Glutamatergic neuron (in vitro differentiated cells): ENCODE data around the gene DR1. TPM values are rescaled to one million over a fixed set of nuclear protein-coding genes. Genes with fewer than 3 reads are reported as not detected.

Experiments
- DNase-seq: peaks from one replicate; pipeline ENCODE4 v3.0.0; 2022
- H3K27ac Mint-ChIP-seq: one replicate; pipeline ENCODE4 v1.8.0; 2020; ENCODE audit warnings: mild to moderate bottlenecking, mixed read lengths, inconsistent platforms; ENCODE audit not compliant: unreplicated experiment
- H3K27me3 Mint-ChIP-seq: one replicate; pipeline ENCODE4 v1.8.0; 2020; ENCODE audit warnings: mild to moderate bottlenecking, moderate library complexity, mixed read lengths, inconsistent platforms; ENCODE audit not compliant: unreplicated experiment
- H3K36me3 Mint-ChIP-seq: one replicate; pipeline ENCODE4 v1.8.0; 2020; ENCODE audit warnings: mild to moderate bottlenecking, mixed read lengths, inconsistent platforms; ENCODE audit not compliant: unreplicated experiment
- H3K4me1 Mint-ChIP-seq: one replicate; pipeline ENCODE4 v1.8.0; 2020; ENCODE audit warnings: mild to moderate bottlenecking, low read depth, mixed read lengths, inconsistent platforms; ENCODE audit not compliant: unreplicated experiment
- H3K4me3 Mint-ChIP-seq: one replicate; pipeline ENCODE4 v1.8.0; 2020; ENCODE audit warnings: mild to moderate bottlenecking, mixed read lengths, inconsistent platforms; ENCODE audit not compliant: unreplicated experiment
- H3K9me3 Mint-ChIP-seq: one replicate; pipeline ENCODE4 v1.8.0; 2020; ENCODE audit warnings: mild to moderate bottlenecking, moderate library complexity, mixed read lengths, inconsistent platforms; ENCODE audit not compliant: unreplicated experiment
- CTCF ChIP-seq: fragments of 200-600 bp; sonication (generic); IDR thresholded peaks from one replicate; pipeline ENCODE4 v1.5.0; 2021; ENCODE audit not compliant: partially characterized antibody, unreplicated experiment
- total RNA-seq: library from RNA; stranded (reverse); fragmentation: NEBNext Ultra II Directional; extraction: Animal tissue kit (Norgen Biotek cat#: 25700); gene quantifications from one replicate; pipeline ENCODE4 v1.2.1, GENCODE V29; 2021; ENCODE audit not compliant: unreplicated experiment

DR1 gene
- total RNA-seq, 1 donor from 2014 or later: 49.0 TPM

- Mint-ChIP-seq H3K36me3 (no peaks in the 10 kb centered on the region), H3K27ac (no peak overlapping the region), H3K4me1 (no peaks in the 10 kb centered on the region), H3K4me3 (no peak overlapping the region), H3K27me3 (peaks cover 1% of the 10 kb centered on the region), H3K9me3 (no peaks in the 10 kb centered on the region)
- DNase-seq: no peak
- TF ChIP-seq CTCF: no peak
These were observed 54.1 kb downstream of the DR1 start for GRCh38 chr1:93399781-93400180.

- no peaks in the 10 kb centered on the region for H3K4me1 Mint-ChIP-seq
- H3K27me3 Mint-ChIP-seq: no peaks in the 10 kb centered on the region
- H3K36me3 Mint-ChIP-seq: peaks cover 11% of the 10 kb centered on the region
- no peak for DNase-seq
- no peak for TF ChIP-seq CTCF
- H3K9me3 Mint-ChIP-seq: peaks cover 9% of the 10 kb centered on the region
- no peak overlapping the region for H3K27ac Mint-ChIP-seq
- no peak overlapping the region for H3K4me3 Mint-ChIP-seq
These were observed 62.5 kb downstream of the DR1 start for GRCh38 chr1:93408203-93408602.

- H3K27me3 Mint-ChIP-seq: no peaks in the 10 kb centered on the region
- H3K36me3 Mint-ChIP-seq: peaks cover 11% of the 10 kb centered on the region
- no peak overlapping the region for H3K4me3 Mint-ChIP-seq
- no peaks in the 10 kb centered on the region for H3K4me1 Mint-ChIP-seq
- no peak for DNase-seq
- H3K9me3 Mint-ChIP-seq: peaks cover 9% of the 10 kb centered on the region
- H3K27ac Mint-ChIP-seq: no peak overlapping the region
- TF ChIP-seq CTCF: no peak
These were observed 65.3 kb downstream of the DR1 start for GRCh38 chr1:93411000-93411399.

- no peaks in the 10 kb centered on the region for H3K4me1 Mint-ChIP-seq
- no peak overlapping the region for H3K27ac Mint-ChIP-seq
- peaks cover 6% of the 10 kb centered on the region for H3K36me3 Mint-ChIP-seq
- H3K9me3 Mint-ChIP-seq: no peaks in the 10 kb centered on the region
- no peak for TF ChIP-seq CTCF
- DNase-seq: no peak
- H3K4me3 Mint-ChIP-seq: no peak overlapping the region
- no peaks in the 10 kb centered on the region for H3K27me3 Mint-ChIP-seq
These were observed 69.0 kb downstream of the DR1 start for GRCh38 chr1:93414749-93415148.

- DNase-seq: no peak
- H3K9me3 Mint-ChIP-seq: no peaks in the 10 kb centered on the region
- no peak for TF ChIP-seq CTCF
- H3K27ac Mint-ChIP-seq: no peak overlapping the region
- H3K27me3 Mint-ChIP-seq: no peaks in the 10 kb centered on the region
- peaks cover 5% of the 10 kb centered on the region for H3K36me3 Mint-ChIP-seq
- H3K4me3 Mint-ChIP-seq: no peak overlapping the region
- no peaks in the 10 kb centered on the region for H3K4me1 Mint-ChIP-seq
These were observed 69.6 kb downstream of the DR1 start for GRCh38 chr1:93415296-93415695.
